HG03139 (cell line): ENCODE data around the gene HVCN1.
"Not testable (repeated sequence)": the region's sequence is repeated elsewhere in the genome, so short reads cannot be mapped to it uniquely, and the experiment has no call there.

Experiments used
- ATAC-seq: cut with Tn5 transposase; IDR thresholded peaks from one replicate; pipeline ENCODE4 v1.9.1; 2021; ENCODE audit not compliant: unreplicated experiment

The HVCN1 gene, protein sequence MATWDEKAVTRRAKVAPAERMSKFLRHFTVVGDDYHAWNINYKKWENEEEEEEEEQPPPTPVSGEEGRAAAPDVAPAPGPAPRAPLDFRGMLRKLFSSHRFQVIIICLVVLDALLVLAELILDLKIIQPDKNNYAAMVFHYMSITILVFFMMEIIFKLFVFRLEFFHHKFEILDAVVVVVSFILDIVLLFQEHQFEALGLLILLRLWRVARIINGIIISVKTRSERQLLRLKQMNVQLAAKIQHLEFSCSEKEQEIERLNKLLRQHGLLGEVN

GRCh38 chr12:110688446-110689280 is at the start of gene HVCN1:
Gene HVCN1, minus strand, starts transcription at chr12:110689115. Its CDS starts 5,870 bp downstream, at chr12:110683245.
- no peak for ATAC-seq

GRCh38 chr12:110737532-110737931 is 48.6 kb upstream of the HVCN1 start:
- no peak for ATAC-seq

GRCh38 chr12:110737016-110737415 is 48.1 kb upstream of the HVCN1 start:
- ATAC-seq: not testable (repeated sequence)

- no peak for ATAC-seq
Observed at GRCh38 chr12:110733900-110734299, 45.0 kb upstream of the HVCN1 start.

GRCh38 chr12:110733089-110733715 is 44.3 kb upstream of the HVCN1 start:
- no peak for ATAC-seq

DNA sequence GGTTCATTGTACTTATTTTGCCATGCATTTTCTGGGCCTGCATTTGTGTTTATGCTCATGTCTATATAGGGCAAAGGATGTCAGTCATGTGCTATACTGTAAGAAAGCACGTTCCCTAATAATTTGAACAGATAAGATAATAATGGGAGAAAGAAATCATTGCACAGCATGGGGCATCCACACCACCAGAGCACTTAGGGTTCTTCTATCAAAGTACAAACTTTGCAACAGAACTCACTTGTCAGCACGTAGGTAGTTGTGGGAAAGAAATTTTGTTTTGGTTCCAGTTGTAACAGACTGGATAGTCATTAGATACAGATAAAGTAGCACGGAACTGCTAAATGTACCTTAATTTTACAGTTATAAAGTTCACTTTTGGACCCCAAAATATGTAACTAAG is 43.7 kb upstream of the HVCN1 start:
- no peak for ATAC-seq

DNA sequence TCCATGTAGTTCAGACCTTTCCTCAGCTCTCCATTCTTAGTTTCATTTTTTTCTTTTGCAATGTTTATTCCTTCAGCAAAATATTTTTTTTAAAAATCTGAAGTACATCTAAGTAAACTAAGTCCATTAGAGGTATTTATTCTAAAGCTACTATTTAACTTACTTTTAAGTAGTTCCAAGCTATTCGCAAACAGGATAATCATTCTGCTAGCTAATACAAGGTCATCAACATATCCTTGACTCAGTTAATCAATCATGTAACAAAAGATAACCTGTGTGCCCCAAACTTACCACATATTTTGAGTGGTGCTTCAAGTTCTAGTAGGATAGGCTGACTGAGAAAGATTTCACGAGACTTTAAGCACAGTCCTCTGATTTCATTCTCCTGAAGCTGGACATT is 42.6 kb upstream of the HVCN1 start:
- no peak for ATAC-seq

DNA sequence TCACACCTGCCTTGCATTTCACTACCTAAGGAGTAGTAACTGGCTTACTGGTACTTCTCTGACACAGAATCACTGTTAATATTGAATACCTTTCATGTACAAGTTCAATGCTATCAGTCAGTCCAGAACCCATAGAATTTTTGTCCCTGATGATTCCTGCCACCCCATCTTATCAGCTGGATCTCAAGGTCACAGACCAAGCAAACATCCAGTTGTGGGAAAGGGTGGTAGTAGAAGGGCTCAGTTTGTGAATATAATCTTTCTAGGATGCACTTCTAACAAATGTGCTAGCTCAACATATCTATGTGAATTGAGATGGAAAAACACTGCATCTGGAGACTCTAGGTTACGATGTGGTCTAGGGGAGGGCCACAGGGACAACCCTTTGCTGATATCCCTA is 39.7 kb upstream of the HVCN1 start:
- no peak for ATAC-seq

DNA sequence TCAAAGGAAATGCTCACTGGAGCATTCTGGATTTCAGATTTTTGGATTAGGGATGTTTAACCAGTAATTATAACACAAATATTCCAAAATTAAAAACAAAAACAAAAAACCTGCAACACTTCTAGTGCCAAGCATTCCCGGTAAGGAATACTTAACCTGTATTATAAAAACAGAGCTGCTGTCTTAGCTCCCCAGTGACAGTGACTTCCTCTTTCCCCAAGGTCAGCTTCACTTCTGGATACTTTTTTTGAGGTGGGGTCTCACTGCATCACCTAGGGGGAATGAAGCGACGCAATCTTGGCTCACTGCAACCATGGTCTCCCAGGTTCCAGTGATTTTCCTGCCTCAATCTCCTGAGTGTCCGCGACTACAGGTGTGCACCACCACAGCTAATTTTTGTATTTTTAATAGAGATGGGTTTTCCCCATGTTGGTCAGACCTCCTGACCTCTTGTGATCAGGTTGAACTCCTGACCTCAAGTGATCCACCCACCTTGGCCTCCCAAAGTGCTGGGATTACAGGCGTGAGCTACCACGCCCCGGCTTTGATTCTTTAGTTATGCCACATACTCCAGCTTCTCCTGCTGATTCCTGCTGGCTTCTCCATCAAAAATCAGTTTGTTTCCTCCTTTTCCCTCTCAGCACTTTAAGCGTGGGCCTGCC is 37.9 kb upstream of the HVCN1 start:
- no peak for ATAC-seq

DNA sequence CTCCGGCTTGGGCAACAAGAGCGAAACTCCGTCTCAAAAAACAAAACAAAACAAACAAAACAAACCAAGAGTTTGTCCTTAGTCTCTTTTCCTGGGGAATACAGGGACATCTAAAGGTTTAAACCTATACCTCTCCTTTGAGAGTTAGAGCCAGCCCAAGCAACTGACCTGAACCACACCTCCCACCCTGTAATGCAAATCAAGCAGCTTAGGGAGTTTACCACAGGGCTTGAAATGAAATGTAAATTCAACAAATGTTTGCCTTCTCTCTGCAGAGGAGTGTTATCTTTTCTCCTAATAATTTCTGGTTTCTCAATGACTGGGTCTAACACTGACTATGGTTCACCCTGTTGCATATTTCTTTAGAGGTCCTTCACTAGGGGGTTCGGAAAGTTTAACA is 37.1 kb upstream of the HVCN1 start:
- no peak for ATAC-seq

DNA sequence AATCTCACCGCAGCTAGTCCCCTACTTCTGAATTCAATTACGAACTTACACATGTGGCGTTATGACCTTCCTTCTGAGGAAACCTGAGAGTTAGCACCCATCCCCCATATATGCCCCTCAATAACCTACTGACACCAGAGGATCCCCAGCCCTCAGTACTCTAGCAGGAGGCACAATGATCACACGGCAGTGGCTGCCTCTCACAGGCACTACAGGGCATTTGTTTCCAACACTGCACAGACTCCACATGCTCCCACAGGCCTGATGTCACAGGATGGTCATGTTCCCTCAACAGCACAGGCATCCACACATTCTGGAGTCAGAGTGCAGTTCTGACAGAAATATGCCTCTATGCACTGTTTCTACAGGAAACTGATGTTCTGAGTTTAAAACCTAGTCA is 36.4 kb upstream of the HVCN1 start:
- ATAC-seq: no peak

GRCh38 chr12:110722892-110723291 is 34.0 kb upstream of the HVCN1 start:
- ATAC-seq: not testable (repeated sequence)

GRCh38 chr12:110721570-110721969 is 32.7 kb upstream of the HVCN1 start:
- no peak for ATAC-seq

- no peak for ATAC-seq
Observed at GRCh38 chr12:110720516-110720915, 31.6 kb upstream of the HVCN1 start.

- no peak for ATAC-seq
Observed at GRCh38 chr12:110718222-110718908, 29.4 kb upstream of the HVCN1 start.

- no peak for ATAC-seq
Observed at GRCh38 chr12:110717037-110717436, 28.1 kb upstream of the HVCN1 start.

GRCh38 chr12:110708917-110709316 is 20.0 kb upstream of the HVCN1 start:
- ATAC-seq: no peak

DNA sequence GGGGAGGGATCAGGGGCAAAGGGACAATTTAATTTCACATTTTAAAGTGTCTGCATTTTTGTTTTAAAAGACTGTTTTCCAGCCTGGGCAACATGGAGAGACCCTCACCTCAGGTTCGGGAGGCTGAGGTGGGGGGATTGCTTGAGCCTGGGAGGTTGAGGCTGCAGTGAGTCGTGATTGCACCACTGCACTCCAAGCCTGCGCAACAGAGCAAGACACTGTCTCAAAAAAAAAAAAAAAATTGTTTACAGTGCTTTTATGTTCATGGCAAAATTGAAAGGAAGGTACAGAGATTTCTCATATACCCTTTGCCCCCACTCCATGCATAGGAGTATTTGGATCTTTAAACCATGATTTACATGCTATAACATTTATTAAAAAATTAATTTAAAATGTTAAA is 16.4 kb upstream of the HVCN1 start:
- ATAC-seq: no peak

DNA sequence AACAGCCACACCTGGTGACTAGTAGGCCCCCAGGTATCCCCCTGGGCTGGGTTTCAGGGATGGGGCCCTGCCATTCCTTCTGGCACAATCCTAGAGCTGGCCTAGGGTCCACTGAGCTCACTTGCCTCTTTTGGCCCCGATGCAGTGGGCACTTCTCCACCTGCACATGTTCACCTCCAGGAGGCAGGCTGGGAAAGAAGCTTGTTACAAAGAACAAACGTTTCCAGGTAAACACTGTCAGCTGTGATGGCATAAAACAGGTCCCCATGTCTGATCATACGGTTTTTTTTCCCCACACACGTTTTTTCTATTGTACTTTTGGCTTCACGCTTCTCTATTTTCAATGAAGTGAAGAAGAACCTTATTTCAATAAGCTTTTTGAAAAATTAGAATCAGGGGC is 15.8 kb upstream of the HVCN1 start:
- no peak for ATAC-seq

DNA sequence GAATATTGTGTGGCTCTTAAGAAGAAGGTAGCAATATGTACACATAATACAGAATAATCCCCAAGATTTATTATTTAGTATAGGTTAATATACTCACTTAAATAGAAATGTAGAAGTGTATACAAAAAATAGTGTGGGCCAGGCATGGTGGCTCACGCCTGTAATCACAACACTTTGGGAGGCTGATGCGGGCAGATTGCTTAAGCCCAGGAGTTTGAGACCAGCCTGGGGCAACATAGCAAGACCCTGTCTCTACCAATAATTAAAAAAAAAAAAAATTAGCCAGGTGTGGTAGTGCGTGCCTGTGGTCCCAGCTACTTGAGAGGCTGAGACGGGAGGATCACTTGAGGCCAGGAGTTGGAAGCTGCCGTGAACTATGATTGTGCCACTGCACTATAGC is 15.3 kb upstream of the HVCN1 start:
- no peak for ATAC-seq

DNA sequence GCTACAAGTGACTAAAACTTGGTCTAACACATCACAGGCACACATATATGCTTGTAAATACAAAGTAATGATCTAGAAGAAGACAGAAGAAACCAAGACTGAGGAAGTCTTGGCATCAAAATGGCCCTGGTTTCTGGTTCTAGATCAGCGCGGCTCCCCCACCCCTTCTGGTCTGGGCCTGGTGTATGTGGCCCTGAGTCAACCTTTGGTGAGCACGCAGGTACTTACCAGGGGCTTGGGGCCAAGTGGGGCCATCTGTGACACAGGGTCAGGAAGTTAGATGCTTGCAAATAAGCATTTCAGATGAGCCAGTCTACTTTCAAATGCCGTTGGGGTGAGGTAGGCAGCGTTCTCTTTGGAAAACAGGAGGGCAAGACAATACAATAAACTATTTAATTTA is 13.2 kb upstream of the HVCN1 start:
- no peak for ATAC-seq
